OCI-LY1 (cell line): ENCODE data around the gene PBX1.

Experiments used
- H2AFZ ChIP-seq: fragments of 200-600 bp; sonication (generic), shearing (Covaris generic); 2 replicates; pipeline ENCODE4 v1.6.0; 2014; ENCODE audit warnings: antibody characterized with exemption, mild to moderate bottlenecking, low read length
- H3F3A ChIP-seq: fragments of 200-600 bp; sonication (generic), shearing (Covaris generic); 2 replicates; pipeline ENCODE4 v1.6.0; 2014; ENCODE audit warnings: mild to moderate bottlenecking, antibody characterized with exemption, low read length, moderate library complexity; ENCODE audit not compliant: insufficient read depth
- H3K27ac ChIP-seq: fragments of 200-600 bp; sonication (generic); 2 replicates; pipeline ENCODE4 v1.5.1; 2014; ENCODE audit warnings: low read length, mixed run types, mild to moderate bottlenecking, low read depth; ENCODE audit not compliant: poor library complexity, severe bottlenecking
- H3K27me3 ChIP-seq: fragments of 200-600 bp; sonication (generic); 2 replicates; pipeline ENCODE4 v1.6.0; 2014; ENCODE audit warnings: antibody characterized with exemption, mild to moderate bottlenecking, low read length, moderate library complexity; ENCODE audit not compliant: insufficient read depth
- H3K36me3 ChIP-seq: fragments of 200-600 bp; sonication (generic); 2 replicates; pipeline ENCODE4 v1.6.1; 2014; ENCODE audit warnings: mild to moderate bottlenecking, antibody characterized with exemption, low read length, moderate library complexity, mixed read lengths; ENCODE audit not compliant: insufficient read depth
- H3K4me1 ChIP-seq: fragments of 200-600 bp; sonication (generic); 2 replicates; pipeline ENCODE4 v1.5.1; 2014; ENCODE audit warnings: mild to moderate bottlenecking, low read length, moderate library complexity; ENCODE audit not compliant: insufficient read depth, severe bottlenecking
- H3K4me2 ChIP-seq: fragments of 200-600 bp; sonication (generic), shearing (Covaris generic); 2 replicates; pipeline ENCODE4 v1.6.1; 2014; ENCODE audit warnings: low read length
- H3K4me3 ChIP-seq: fragments of 200-600 bp; sonication (generic); 2 replicates; pipeline ENCODE4 v1.5.1; 2014; ENCODE audit warnings: low read length, low read depth, mild to moderate bottlenecking, mixed read lengths; ENCODE audit not compliant: poor library complexity, severe bottlenecking
- H3K79me2 ChIP-seq: fragments of 200-600 bp; shearing (Covaris generic); 2 replicates; pipeline ENCODE4 v1.6.1; 2016; ENCODE audit warnings: mixed run types, low read length, mixed read lengths; ENCODE audit not compliant: insufficient read depth
- H3K9ac ChIP-seq: fragments of 200-600 bp; sonication (generic), shearing (Covaris generic); 2 replicates; pipeline ENCODE4 v1.6.1; 2014; ENCODE audit warnings: mild to moderate bottlenecking, low read length, mixed read lengths
- H3K9me2 ChIP-seq: fragments of 200-600 bp; sonication (generic), shearing (Covaris generic); 2 replicates; pipeline ENCODE4 v1.6.1; 2014; ENCODE audit warnings: low read depth, mild to moderate bottlenecking, low read length, mixed read lengths
- H3K9me3 ChIP-seq: fragments of 200-600 bp; shearing (Covaris generic); 2 replicates; pipeline ENCODE4 v1.6.1; 2014; ENCODE audit warnings: low read length, mixed read lengths
- H4K20me1 ChIP-seq: fragments of 200-600 bp; sonication (generic), shearing (Covaris generic); 2 replicates; pipeline ENCODE4 v1.6.0; 2016; ENCODE audit warnings: mild to moderate bottlenecking, low read length; ENCODE audit not compliant: insufficient read depth
- EZH2 ChIP-seq: fragments of 200-600 bp; sonication (generic), shearing (Covaris generic); IDR thresholded peaks from 2 replicates; pipeline ENCODE4 v1.8.0; 2017; ENCODE audit warnings: borderline replicate concordance, mixed run types, mild to moderate bottlenecking, antibody characterized with exemption, low read length, moderate library complexity, mixed read lengths
- TF ChIP-seq, protein P1 (sequence below): fragments of 200-600 bp; sonication (generic), shearing (Covaris generic); IDR thresholded peaks from 2 replicates; pipeline ENCODE4 v1.5.1; 2017; ENCODE audit warnings: mild to moderate bottlenecking, antibody characterized with exemption, low read length, moderate library complexity, mixed read lengths

The PBX1 gene

GRCh38 chr1:164518692-164519332 lies 40.2 kb upstream of the PBX1 start:
- H3K9me3 ChIP-seq: no peaks in the 10 kb centered on the region
- H3K4me3 ChIP-seq: no peak overlapping the region
- no peaks in the 10 kb centered on the region for H4K20me1 ChIP-seq
- H3K4me1 ChIP-seq: no peaks in the 10 kb centered on the region
- H3K36me3 ChIP-seq: no peaks in the 10 kb centered on the region
- no peak overlapping the region for H3K4me2 ChIP-seq
- no peaks in the 10 kb centered on the region for H3F3A ChIP-seq
- no peak overlapping the region for H3K9ac ChIP-seq
- no peaks in the 10 kb centered on the region for H3K9me2 ChIP-seq
- H3K79me2 ChIP-seq: no peaks in the 10 kb centered on the region
- no peak overlapping the region for H3K27ac ChIP-seq
- no peak overlapping the region for H2AFZ ChIP-seq
- no peaks in the 10 kb centered on the region for H3K27me3 ChIP-seq
- no peak for TF ChIP-seq EZH2
- TF ChIP-seq, protein P1, sequence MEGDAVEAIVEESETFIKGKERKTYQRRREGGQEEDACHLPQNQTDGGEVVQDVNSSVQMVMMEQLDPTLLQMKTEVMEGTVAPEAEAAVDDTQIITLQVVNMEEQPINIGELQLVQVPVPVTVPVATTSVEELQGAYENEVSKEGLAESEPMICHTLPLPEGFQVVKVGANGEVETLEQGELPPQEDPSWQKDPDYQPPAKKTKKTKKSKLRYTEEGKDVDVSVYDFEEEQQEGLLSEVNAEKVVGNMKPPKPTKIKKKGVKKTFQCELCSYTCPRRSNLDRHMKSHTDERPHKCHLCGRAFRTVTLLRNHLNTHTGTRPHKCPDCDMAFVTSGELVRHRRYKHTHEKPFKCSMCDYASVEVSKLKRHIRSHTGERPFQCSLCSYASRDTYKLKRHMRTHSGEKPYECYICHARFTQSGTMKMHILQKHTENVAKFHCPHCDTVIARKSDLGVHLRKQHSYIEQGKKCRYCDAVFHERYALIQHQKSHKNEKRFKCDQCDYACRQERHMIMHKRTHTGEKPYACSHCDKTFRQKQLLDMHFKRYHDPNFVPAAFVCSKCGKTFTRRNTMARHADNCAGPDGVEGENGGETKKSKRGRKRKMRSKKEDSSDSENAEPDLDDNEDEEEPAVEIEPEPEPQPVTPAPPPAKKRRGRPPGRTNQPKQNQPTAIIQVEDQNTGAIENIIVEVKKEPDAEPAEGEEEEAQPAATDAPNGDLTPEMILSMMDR: no peak

- Histone ChIP-seq H3F3A (no peaks in the 10 kb centered on the region), H3K27ac (no peak overlapping the region), H3K79me2 (no peaks in the 10 kb centered on the region), H3K9me2 (no peaks in the 10 kb centered on the region), H3K4me3 (no peak overlapping the region), H3K4me2 (no peak overlapping the region), H3K4me1 (no peaks in the 10 kb centered on the region), H3K9ac (no peak overlapping the region), H3K9me3 (no peaks in the 10 kb centered on the region), H3K27me3 (no peaks in the 10 kb centered on the region), H3K36me3 (no peaks in the 10 kb centered on the region), H4K20me1 (no peaks in the 10 kb centered on the region), H2AFZ (no peak overlapping the region)
- TF ChIP-seq, protein P1: no peak
- no peak for TF ChIP-seq EZH2
These were observed 39.6 kb upstream of the PBX1 start for GRCh38 chr1:164519426-164519825.

DNA sequence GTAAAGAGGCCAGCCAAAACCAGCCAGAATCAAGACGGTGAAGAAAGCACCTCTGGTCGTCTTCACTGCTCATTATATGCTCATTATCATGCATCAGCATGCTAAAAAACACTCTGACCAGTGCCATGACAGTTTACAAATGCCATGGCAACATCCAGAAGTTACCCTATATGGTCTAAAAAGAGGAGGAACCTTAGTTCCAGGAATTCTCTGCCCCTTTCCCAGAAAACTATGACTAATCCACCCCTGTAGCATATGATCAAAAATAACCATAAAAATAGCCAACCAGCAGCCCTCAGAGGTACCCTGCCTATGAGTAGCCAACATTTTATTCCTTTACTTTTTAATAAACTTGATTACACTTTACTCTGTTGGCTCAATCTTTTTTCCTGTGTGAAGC lies 34.2 kb upstream of the PBX1 start:
- H3K4me3 ChIP-seq: no peak overlapping the region
- no peak overlapping the region for H2AFZ ChIP-seq
- no peaks in the 10 kb centered on the region for H3K9me3 ChIP-seq
- H3K27ac ChIP-seq: no peak overlapping the region
- H4K20me1 ChIP-seq: no peaks in the 10 kb centered on the region
- H3K9me2 ChIP-seq: no peaks in the 10 kb centered on the region
- no peaks in the 10 kb centered on the region for H3K36me3 ChIP-seq
- no peaks in the 10 kb centered on the region for H3K79me2 ChIP-seq
- no peaks in the 10 kb centered on the region for H3K4me1 ChIP-seq
- no peak overlapping the region for H3K4me2 ChIP-seq
- no peaks in the 10 kb centered on the region for H3F3A ChIP-seq
- TF ChIP-seq, protein P1: no peak
- TF ChIP-seq EZH2: no peak
- no peak overlapping the region for H3K9ac ChIP-seq
- H3K27me3 ChIP-seq: no peaks in the 10 kb centered on the region
